HepG2 (cell line): ENCODE results near the gene MPP3. TPM values are rescaled to one million over a fixed set of nuclear protein-coding genes. Genes with fewer than 3 reads are reported as not detected.

ENCODE experiments used
- MAFF ChIP-seq: IDR thresholded peaks from 2 replicates; pipeline ENCODE4 v1.6.1; 2011; ENCODE audit warnings: low read depth, low read length, improper control_type of control experiment
- NR1H2 ChIP-seq: sonication (generic); formaldehyde crosslinking; IDR thresholded peaks from 2 replicates; pipeline ENCODE4 v1.8.1; 2022; ENCODE audit warnings: low read depth, missing genetic modification reagents, borderline replicate concordance
- PHF20 ChIP-seq: sonication (generic); formaldehyde crosslinking; IDR thresholded peaks from 2 replicates; pipeline ENCODE4 v1.5.0; 2020; ENCODE audit warnings: mild to moderate bottlenecking, missing genetic modification reagents
- ZNF121 ChIP-seq: sonication (generic); formaldehyde crosslinking; IDR thresholded peaks from 2 replicates; pipeline ENCODE4 v1.5.0; 2020; ENCODE audit warnings: mild to moderate bottlenecking, missing genetic modification reagents
- ZNF432 ChIP-seq: sonication (generic); formaldehyde crosslinking; IDR thresholded peaks from 2 replicates; pipeline ENCODE4 v1.5.0; 2020; ENCODE audit warnings: missing genetic modification reagents, mild to moderate bottlenecking, borderline replicate concordance
- polyA plus RNA-seq, 8 experiments: library from polyadenylated mRNA; depleted of rRNA in 3 of 8; stranded (reverse) in 7 of 8; unstranded in 1 of 8; fragments of >200 nt; fragmentation: Illumina TruSeq in 4 of 8; extraction: Trizol in 4 of 8; gene quantifications; 2 replicates each; pipeline versions ENCODE4 v1.2.1 to v1.2.3, GENCODE V29; 2011 to 2016; ENCODE audit warnings: low read depth in 4 of 8, missing spikeins in 1 of 8, mixed read lengths in 1 of 8; ENCODE audit not compliant: insufficient read depth in 1 of 8
- total RNA-seq, 5 experiments: library from RNA; depleted of rRNA; stranded (reverse); fragments of >200 nt; fragmentation: Illumina TruSeq; extraction: Trizol; gene quantifications; 2 replicates each; pipeline ENCODE4 v1.2.3, GENCODE V29; 2016; ENCODE audit warnings: low read depth in 1 of 5
- TF ChIP-seq, protein P1 (sequence below): sonication (generic); formaldehyde crosslinking; IDR thresholded peaks from 2 replicates; pipeline ENCODE4 v1.5.0; 2020; ENCODE audit warnings: mild to moderate bottlenecking, missing genetic modification reagents, borderline replicate concordance
- TF ChIP-seq, protein P2 (sequence below): sonication (generic); formaldehyde crosslinking; IDR thresholded peaks from one replicate; pipeline ENCODE4 v1.5.1; 2020; ENCODE audit warnings: mild to moderate bottlenecking, missing genetic modification reagents; ENCODE audit errors: not compliant biosample characterization
- TF ChIP-seq, protein P3 (sequence below): conservative IDR thresholded peaks from 2 replicates; pipeline ENCODE4 v1.6.1; 2018; ENCODE audit warnings: missing genetic modification reagents
- TF ChIP-seq, protein P4 (sequence below): IDR thresholded peaks from 2 replicates; pipeline ENCODE4 v1.6.1; 2016; ENCODE audit warnings: control low read depth
- TF ChIP-seq, protein P5 (sequence below): sonication (generic); formaldehyde crosslinking; IDR thresholded peaks from 2 replicates; pipeline ENCODE4 v1.4.0; 2020; ENCODE audit warnings: missing genetic modification reagents

MPP3 gene
- total and polyA plus RNA-seq, 2 of the 13 experiments (the other 11 are each of a cell fraction or from before 2014, with no cell fraction given) = 0.91 to 1.8 TPM

DNA sequence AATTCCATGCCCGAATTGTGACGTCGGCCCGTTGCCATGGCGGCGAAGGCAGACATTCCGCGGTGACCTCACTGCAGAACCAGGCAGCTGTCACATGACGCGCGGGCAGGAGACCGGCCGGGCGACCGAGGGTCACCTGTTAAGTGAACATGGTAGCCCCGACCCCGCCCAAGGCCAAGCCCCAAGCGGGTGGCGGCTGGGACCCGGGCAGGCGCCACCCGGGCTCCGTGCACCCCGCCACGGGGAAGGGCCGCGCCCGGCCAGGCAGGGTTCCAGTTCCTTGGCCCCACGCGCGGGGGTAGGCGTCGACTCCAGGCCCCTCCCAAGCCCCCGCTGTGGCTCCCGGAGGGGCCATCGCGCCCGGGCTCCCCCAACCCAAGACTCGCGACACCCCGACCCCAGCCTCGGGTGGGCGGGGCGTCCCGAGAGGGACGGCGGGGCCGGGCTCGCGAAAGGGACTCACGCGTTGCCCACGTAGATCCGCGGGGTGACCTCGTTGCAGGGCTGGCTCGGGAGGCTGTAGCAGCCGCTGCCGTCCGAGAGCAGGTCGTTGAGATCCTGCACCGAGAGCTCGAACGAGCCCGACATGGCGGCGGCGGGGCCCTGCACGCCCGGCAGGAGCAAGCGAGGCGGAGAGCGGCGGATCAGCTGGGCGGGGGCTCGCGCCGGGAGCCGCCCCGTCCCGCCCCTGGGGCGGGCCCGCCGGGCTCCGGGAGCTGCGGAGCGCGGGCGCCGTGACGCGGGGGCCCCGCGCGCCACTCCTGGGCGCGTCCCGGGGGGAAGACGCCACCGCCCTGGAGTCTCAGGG is 54.4 kb downstream of the MPP3 start, which contains the start of gene DUSP3 (continued):
- TF ChIP-seq, protein P1, sequence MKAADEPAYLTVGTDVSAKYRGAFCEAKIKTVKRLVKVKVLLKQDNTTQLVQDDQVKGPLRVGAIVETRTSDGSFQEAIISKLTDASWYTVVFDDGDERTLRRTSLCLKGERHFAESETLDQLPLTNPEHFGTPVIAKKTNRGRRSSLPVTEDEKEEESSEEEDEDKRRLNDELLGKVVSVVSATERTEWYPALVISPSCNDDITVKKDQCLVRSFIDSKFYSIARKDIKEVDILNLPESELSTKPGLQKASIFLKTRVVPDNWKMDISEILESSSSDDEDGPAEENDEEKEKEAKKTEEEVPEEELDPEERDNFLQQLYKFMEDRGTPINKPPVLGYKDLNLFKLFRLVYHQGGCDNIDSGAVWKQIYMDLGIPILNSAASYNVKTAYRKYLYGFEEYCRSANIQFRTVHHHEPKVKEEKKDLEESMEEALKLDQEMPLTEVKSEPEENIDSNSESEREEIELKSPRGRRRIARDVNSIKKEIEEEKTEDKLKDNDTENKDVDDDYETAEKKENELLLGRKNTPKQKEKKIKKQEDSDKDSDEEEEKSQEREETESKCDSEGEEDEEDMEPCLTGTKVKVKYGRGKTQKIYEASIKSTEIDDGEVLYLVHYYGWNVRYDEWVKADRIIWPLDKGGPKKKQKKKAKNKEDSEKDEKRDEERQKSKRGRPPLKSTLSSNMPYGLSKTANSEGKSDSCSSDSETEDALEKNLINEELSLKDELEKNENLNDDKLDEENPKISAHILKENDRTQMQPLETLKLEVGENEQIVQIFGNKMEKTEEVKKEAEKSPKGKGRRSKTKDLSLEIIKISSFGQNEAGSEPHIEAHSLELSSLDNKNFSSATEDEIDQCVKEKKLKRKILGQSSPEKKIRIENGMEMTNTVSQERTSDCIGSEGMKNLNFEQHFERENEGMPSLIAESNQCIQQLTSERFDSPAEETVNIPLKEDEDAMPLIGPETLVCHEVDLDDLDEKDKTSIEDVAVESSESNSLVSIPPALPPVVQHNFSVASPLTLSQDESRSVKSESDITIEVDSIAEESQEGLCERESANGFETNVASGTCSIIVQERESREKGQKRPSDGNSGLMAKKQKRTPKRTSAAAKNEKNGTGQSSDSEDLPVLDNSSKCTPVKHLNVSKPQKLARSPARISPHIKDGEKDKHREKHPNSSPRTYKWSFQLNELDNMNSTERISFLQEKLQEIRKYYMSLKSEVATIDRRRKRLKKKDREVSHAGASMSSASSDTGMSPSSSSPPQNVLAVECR (CRISPR knock-in tag) = peak; percentile 92
- TF ChIP-seq ZNF432 (CRISPR knock-in tag) (no peak), NR1H2 (no peak; the same call in 1 of the 2 replicates), MAFF (no peak), PHF20 (CRISPR knock-in tag) (peak; percentile 55), ZNF121 (CRISPR knock-in tag) (0 out of 2 replicates have a peak, but pooled peaks have one; percentile 5)
- TF ChIP-seq, protein P2, sequence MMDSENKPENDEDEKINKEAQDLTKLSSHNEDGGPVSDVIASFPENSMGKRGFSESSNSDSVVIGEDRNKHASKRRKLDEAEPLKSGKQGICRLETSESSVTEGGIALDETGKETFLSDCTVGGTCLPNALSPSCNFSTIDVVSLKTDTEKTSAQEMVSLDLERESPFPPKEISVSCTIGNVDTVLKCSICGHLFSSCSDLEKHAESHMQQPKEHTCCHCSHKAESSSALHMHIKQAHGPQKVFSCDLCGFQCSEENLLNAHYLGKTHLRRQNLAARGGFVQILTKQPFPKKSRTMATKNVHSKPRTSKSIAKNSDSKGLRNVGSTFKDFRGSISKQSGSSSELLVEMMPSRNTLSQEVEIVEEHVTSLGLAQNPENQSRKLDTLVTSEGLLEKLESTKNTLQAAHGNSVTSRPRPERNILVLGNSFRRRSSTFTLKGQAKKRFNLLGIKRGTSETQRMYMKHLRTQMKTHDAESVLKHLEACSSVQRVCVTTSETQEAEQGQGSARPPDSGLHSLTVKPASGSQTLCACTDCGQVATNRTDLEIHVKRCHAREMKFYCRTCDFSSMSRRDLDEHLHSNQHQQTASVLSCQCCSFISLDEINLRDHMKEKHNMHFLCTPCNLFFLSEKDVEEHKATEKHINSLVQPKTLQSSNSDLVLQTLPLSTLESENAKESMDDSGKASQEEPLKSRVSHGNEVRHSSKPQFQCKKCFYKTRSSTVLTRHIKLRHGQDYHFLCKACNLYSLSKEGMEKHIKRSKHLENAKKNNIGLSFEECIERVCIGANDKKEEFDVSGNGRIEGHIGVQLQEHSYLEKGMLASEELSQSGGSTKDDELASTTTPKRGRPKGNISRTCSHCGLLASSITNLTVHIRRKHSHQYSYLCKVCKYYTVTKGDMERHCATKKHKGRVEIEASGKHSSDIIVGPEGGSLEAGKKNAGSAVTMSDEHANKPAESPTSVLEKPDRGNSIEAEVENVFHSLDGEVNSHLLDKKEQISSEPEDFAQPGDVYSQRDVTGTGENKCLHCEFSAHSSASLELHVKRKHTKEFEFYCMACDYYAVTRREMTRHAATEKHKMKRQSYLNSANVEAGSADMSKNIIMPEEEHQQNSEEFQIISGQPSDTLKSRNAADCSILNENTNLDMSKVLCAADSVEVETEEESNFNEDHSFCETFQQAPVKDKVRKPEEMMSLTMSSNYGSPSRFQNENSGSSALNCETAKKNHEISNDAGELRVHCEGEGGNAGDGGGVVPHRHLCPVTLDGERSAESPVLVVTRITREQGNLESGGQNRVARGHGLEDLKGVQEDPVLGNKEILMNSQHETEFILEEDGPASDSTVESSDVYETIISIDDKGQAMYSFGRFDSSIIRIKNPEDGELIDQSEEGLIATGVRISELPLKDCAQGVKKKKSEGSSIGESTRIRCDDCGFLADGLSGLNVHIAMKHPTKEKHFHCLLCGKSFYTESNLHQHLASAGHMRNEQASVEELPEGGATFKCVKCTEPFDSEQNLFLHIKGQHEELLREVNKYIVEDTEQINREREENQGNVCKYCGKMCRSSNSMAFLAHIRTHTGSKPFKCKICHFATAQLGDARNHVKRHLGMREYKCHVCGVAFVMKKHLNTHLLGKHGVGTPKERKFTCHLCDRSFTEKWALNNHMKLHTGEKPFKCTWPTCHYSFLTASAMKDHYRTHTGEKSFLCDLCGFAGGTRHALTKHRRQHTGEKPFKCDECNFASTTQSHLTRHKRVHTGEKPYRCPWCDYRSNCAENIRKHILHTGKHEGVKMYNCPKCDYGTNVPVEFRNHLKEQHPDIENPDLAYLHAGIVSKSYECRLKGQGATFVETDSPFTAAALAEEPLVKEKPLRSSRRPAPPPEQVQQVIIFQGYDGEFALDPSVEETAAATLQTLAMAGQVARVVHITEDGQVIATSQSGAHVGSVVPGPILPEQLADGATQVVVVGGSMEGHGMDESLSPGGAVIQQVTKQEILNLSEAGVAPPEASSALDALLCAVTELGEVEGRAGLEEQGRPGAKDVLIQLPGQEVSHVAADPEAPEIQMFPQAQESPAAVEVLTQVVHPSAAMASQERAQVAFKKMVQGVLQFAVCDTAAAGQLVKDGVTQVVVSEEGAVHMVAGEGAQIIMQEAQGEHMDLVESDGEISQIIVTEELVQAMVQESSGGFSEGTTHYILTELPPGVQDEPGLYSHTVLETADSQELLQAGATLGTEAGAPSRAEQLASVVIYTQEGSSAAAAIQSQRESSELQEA (CRISPR knock-in tag) = peak; percentile 74
- TF ChIP-seq, protein P3, sequence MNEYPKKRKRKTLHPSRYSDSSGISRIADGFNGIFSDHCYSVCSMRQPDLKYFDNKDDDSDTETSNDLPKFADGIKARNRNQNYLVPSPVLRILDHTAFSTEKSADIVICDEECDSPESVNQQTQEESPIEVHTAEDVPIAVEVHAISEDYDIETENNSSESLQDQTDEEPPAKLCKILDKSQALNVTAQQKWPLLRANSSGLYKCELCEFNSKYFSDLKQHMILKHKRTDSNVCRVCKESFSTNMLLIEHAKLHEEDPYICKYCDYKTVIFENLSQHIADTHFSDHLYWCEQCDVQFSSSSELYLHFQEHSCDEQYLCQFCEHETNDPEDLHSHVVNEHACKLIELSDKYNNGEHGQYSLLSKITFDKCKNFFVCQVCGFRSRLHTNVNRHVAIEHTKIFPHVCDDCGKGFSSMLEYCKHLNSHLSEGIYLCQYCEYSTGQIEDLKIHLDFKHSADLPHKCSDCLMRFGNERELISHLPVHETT (CRISPR knock-in tag) = peak; percentile 52
- TF ChIP-seq, protein P4, sequence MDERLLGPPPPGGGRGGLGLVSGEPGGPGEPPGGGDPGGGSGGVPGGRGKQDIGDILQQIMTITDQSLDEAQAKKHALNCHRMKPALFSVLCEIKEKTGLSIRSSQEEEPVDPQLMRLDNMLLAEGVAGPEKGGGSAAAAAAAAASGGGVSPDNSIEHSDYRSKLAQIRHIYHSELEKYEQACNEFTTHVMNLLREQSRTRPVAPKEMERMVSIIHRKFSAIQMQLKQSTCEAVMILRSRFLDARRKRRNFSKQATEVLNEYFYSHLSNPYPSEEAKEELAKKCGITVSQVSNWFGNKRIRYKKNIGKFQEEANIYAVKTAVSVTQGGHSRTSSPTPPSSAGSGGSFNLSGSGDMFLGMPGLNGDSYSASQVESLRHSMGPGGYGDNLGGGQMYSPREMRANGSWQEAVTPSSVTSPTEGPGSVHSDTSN (CRISPR knock-in tag) = no peak
- TF ChIP-seq, protein P5, sequence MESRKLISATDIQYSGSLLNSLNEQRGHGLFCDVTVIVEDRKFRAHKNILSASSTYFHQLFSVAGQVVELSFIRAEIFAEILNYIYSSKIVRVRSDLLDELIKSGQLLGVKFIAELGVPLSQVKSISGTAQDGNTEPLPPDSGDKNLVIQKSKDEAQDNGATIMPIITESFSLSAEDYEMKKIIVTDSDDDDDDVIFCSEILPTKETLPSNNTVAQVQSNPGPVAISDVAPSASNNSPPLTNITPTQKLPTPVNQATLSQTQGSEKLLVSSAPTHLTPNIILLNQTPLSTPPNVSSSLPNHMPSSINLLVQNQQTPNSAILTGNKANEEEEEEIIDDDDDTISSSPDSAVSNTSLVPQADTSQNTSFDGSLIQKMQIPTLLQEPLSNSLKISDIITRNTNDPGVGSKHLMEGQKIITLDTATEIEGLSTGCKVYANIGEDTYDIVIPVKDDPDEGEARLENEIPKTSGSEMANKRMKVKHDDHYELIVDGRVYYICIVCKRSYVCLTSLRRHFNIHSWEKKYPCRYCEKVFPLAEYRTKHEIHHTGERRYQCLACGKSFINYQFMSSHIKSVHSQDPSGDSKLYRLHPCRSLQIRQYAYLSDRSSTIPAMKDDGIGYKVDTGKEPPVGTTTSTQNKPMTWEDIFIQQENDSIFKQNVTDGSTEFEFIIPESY (CRISPR knock-in tag) = no peak; the same call in 1 of the 2 replicates
